Activated CD4-positive, alpha-beta T cell treated with anti-CD3 and anti-CD28 coated beads for 36 hours (primary cell): ENCODE measurements around the gene GABRR3. TPM values are rescaled to one million over a fixed set of nuclear protein-coding genes. Genes with fewer than 3 reads are reported as not detected.

ENCODE experiments used
- ATAC-seq: fragments of 200-7000 bp; cut with Tn5 transposase; one replicate; pipeline ENCODE4 v1.10.0; 2021; ENCODE audit warnings: mild to moderate bottlenecking, moderate library complexity
- CTCF ChIA-PET: fragments of 350-600 bp; sonication (Branson Sonifier 250); formaldehyde crosslinking; loops from one replicate; lab custom pipeline; 2021; ENCODE audit warnings: antibody characterized with exemption; lab: Charles Lee
- POLR2A ChIA-PET: fragments of 350-600 bp; sonication (Branson Sonifier 250); formaldehyde crosslinking; loops from one replicate; lab custom pipeline; 2021; ENCODE audit warnings: antibody characterized with exemption, inconsistent platforms; lab: Charles Lee
- DNase-seq: peaks from one replicate; pipeline ENCODE4 v3.0.0-alpha.2; 2020
- H3K27ac Mint-ChIP-seq: one replicate; pipeline ENCODE4 v1.8.0; 2021; ENCODE audit warnings: mixed read lengths
- H3K27me3 Mint-ChIP-seq: one replicate; pipeline ENCODE4 v1.8.0; 2021; ENCODE audit warnings: mixed read lengths
- H3K36me3 Mint-ChIP-seq: one replicate; pipeline ENCODE4 v1.8.0; 2021; ENCODE audit warnings: low read depth, mixed read lengths
- H3K4me1 Mint-ChIP-seq: one replicate; pipeline ENCODE4 v1.8.0; 2021; ENCODE audit warnings: mixed read lengths
- H3K4me3 Mint-ChIP-seq: one replicate; pipeline ENCODE4 v1.8.0; 2021; ENCODE audit warnings: mild to moderate bottlenecking, moderate library complexity, mixed read lengths
- H3K9me3 Mint-ChIP-seq: one replicate; pipeline ENCODE4 v1.8.0; 2021; ENCODE audit warnings: low read depth, mixed read lengths
- intact Hi-C, 2 experiments: fragments of 100-400 bp; cut with DNase I in 1 of 2; cut with micrococcal nuclease in 1 of 2; formaldehyde crosslinking; loops; one replicate each; pipeline versions ENCODE4 v1.14.2 to v1.15.1; 2022 to 2024; cut with DNase I, micrococcal nuclease
- total RNA-seq, 2 experiments: library from RNA; stranded (reverse); gene quantifications; one replicate each; pipeline ENCODE4 v1.2.3, GENCODE V29; 2021

GABRR3 gene
- total RNA-seq, 2 experiments from 2014 or later, result not detected

- Mint-ChIP-seq H3K9me3 (no peaks in the 10 kb centered on the region), H3K27me3 (no peaks in the 10 kb centered on the region), H3K4me1 (peaks cover 48% of the 10 kb centered on the region), H3K4me3 (peak overlapping the region; percentile 83), H3K27ac (peak overlapping the region; percentile 90), H3K36me3 (peaks cover 20% of the 10 kb centered on the region)
- POLR2A ChIA-PET, result interaction anchor here (0.6 kb wide), 1 partner anchor 32 kb away, joined by 3 read pairs; no protein-coding TSS in a partner anchor
- CTCF ChIA-PET, result interaction anchor here (0.8 to 2.5 kb wide), 4 partner anchors 13 to 69 kb away, joined by 3 to 15 read pairs (median 4); no protein-coding TSS in a partner anchor
- DNase-seq (no peak), ATAC-seq (no peak)
- intact Hi-C loops, result loop anchor here in 1 of 2 experiments (2.0 kb wide), 1 partner anchor 148 kb away; the partner anchor contains the start of gene CRYBG3
Measured at GRCh38 chr3:97970956-97971620, 64.0 kb downstream of the GABRR3 start.

GRCh38 chr3:97970156-97970555, 65.0 kb downstream of the GABRR3 start:
- Mint-ChIP-seq H3K27ac (peak overlapping the region; percentile 12), H3K36me3 (peaks cover 27% of the 10 kb centered on the region), H3K9me3 (no peaks in the 10 kb centered on the region), H3K27me3 (no peaks in the 10 kb centered on the region), H3K4me3 (peak overlapping the region; percentile 83), H3K4me1 (peaks cover 51% of the 10 kb centered on the region)
- ATAC-seq (no peak), DNase-seq (no peak)
- ChIA-PET POLR2A (no interaction called here), CTCF (interaction anchor here (0.7 to 2.5 kb wide), 3 partner anchors 9 to 183 kb away, joined by 3 to 15 read pairs (median 3); no protein-coding TSS in a partner anchor)
- intact Hi-C loops, result loop anchor here in 1 of 2 experiments (2.0 kb wide), 1 partner anchor 147 kb away; the partner anchor contains the start of gene CRYBG3

DNA sequence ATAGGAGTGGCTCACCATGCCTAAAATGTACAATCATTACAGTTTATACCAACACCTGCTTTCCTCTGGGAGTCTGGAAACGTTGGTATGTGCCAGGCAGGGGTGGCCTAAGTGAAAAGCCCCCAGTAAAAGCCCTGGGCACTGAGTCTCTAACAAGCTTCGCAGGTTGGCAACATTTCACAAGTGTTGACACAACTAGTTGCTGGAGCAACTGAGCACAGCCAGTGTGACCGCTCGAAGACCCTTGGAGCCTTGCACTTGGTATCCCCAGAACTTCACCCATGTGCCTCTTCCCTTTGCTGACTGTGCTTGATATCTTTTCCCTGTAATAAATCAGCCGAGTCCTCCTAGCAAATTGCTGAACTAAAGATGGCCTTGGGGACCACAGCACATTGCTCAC, 65.6 kb downstream of the GABRR3 start:
- Mint-ChIP-seq H3K36me3 (peaks cover 31% of the 10 kb centered on the region), H3K27me3 (no peaks in the 10 kb centered on the region), H3K4me3 (peak overlapping the region; percentile 11), H3K4me1 (peaks cover 55% of the 10 kb centered on the region), H3K27ac (no peak overlapping the region), H3K9me3 (no peaks in the 10 kb centered on the region)
- intact Hi-C loops, result no loop called here
- DNase-seq (no peak), ATAC-seq (no peak)
- ChIA-PET POLR2A (no interaction called here), CTCF (interaction anchor here (0.5 to 2.3 kb wide), 5 partner anchors 8 to 217 kb away, joined by 3 to 15 read pairs (median 3); no protein-coding TSS in a partner anchor)

- Mint-ChIP-seq H3K27ac (no peak overlapping the region), H3K4me3 (no peak overlapping the region)
- POLR2A ChIA-PET, result no interaction called here
Measured at GRCh38 chr3:97968376-97968775, 66.7 kb downstream of the GABRR3 start.

DNA sequence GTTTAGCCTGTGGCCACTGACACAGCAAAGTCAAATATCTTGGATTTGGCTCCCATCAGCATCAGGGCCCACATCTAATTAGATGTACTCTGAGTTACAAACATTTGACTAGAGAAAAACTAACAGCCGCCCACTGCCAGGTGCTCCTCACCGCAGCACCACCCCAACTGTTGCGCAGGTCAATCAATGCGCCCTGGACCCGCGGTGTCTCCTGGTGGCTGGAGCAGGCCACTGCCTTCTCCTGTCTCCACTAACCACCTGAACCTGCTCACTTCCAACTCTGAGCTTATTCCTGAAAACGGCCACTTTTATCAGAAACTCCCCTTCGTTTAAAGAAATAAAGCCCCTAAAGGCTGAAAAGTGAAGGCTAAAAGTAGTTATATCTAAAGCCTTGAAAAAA, 67.1 kb downstream of the GABRR3 start:
- Mint-ChIP-seq H3K36me3 (peaks cover 38% of the 10 kb centered on the region), H3K27me3 (no peaks in the 10 kb centered on the region), H3K9me3 (no peaks in the 10 kb centered on the region), H3K4me3 (no peak overlapping the region), H3K4me1 (peaks cover 63% of the 10 kb centered on the region), H3K27ac (no peak overlapping the region)
- ChIA-PET POLR2A (no interaction called here), CTCF (interaction anchor here (0.6 to 2.3 kb wide), 9 partner anchors 15 to 147 kb away, joined by 3 to 15 read pairs (median 3); no protein-coding TSS in a partner anchor)
- DNase-seq, result no peak
- ATAC-seq, result no peak
- intact Hi-C loops, result no loop called here

More at GRCh38 chr3:97968376-97968775, 66.7 kb downstream of the GABRR3 start:
- Mint-ChIP-seq H3K36me3 (peaks cover 38% of the 10 kb centered on the region), H3K4me1 (peaks cover 64% of the 10 kb centered on the region), H3K27me3 (no peaks in the 10 kb centered on the region), H3K9me3 (no peaks in the 10 kb centered on the region)
- peak; percentile 24 for DNase-seq
- CTCF ChIA-PET, result interaction anchor here (0.8 to 2.3 kb wide), 7 partner anchors 16 to 148 kb away, joined by 3 to 15 read pairs (median 3); no protein-coding TSS in a partner anchor
- ATAC-seq, result no peak
- intact Hi-C loops, result no loop called here

GRCh38 chr3:97960993-97961766, 73.9 kb downstream of the GABRR3 start:
- ATAC-seq (no peak), DNase-seq (no peak)
- Mint-ChIP-seq H3K4me3 (no peak overlapping the region), H3K9me3 (no peaks in the 10 kb centered on the region), H3K27ac (no peak overlapping the region), H3K27me3 (no peaks in the 10 kb centered on the region), H3K36me3 (peaks cover 55% of the 10 kb centered on the region), H3K4me1 (peaks cover 25% of the 10 kb centered on the region)
- ChIA-PET POLR2A (no interaction called here), CTCF (interaction anchor here (0.6 to 1.2 kb wide), 3 partner anchors 9 to 62 kb away, joined by 3 read pairs; no protein-coding TSS in a partner anchor)
- intact Hi-C loops, result no loop called here

DNA sequence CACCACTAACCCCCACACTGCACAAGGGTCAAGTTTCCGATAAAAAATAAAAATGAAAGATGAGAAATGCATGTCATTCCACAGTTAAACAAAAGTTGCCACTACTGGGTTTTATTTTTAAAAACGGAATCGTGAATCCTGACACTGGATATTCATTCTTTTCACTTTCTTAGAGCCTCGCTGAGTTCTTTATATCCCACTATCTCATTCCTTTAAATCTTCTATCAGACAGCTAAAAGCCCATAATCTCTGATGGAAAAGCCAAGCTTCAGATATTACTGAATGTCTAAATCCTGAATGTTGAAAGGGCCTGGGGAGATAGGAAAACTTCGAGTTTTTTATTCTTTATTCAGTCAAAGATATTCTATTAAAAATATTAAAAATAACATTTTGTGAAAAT, 74.6 kb downstream of the GABRR3 start:
- CTCF ChIA-PET, result interaction anchor here (1.1 kb wide), 1 partner anchor 62 kb away, joined by 3 read pairs; no protein-coding TSS in a partner anchor
- POLR2A ChIA-PET, result no interaction called here
- Mint-ChIP-seq H3K4me3 (no peak overlapping the region), H3K9me3 (no peaks in the 10 kb centered on the region), H3K4me1 (peaks cover 22% of the 10 kb centered on the region), H3K27me3 (no peaks in the 10 kb centered on the region), H3K36me3 (peaks cover 52% of the 10 kb centered on the region), H3K27ac (no peak overlapping the region)
- DNase-seq (no peak), ATAC-seq (no peak)
- intact Hi-C loops, result no loop called here

DNA sequence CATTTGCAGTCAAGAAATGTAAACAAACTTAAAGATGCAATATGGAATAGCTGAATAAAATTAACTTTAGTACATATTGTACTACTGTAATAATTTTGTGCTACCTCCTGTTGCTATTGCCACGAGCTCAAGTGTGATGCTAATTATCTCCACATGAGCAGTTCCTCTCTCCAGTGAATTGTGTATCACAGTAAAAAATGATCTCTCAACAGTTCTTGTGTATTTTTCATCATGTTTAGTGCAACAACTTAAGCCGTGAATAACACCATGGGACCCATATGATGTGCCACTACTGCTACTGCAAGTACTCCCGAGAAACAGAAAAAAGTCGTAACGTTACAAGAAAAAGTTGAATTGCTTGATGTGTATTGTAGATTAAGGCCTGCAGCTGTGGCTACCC, 75.2 kb downstream of the GABRR3 start:
- no peak for ATAC-seq
- no peak for DNase-seq
- Mint-ChIP-seq H3K27me3 (no peaks in the 10 kb centered on the region), H3K27ac (no peak overlapping the region), H3K9me3 (no peaks in the 10 kb centered on the region), H3K4me3 (no peak overlapping the region), H3K4me1 (peaks cover 21% of the 10 kb centered on the region), H3K36me3 (peaks cover 49% of the 10 kb centered on the region)
- intact Hi-C loops, result no loop called here
- ChIA-PET CTCF (no interaction called here), POLR2A (no interaction called here)

- DNase-seq (no peak), ATAC-seq (no peak)
- ChIA-PET POLR2A (no interaction called here), CTCF (no interaction called here)
- H3K4me1 Mint-ChIP-seq, result peaks cover 13% of the 10 kb centered on the region
- H3K27ac Mint-ChIP-seq, result no peak overlapping the region
- intact Hi-C loops, result no loop called here
- H3K9me3 Mint-ChIP-seq, result no peaks in the 10 kb centered on the region
- H3K36me3 Mint-ChIP-seq, result peaks cover 49% of the 10 kb centered on the region
- H3K4me3 Mint-ChIP-seq, result no peak overlapping the region
- no peaks in the 10 kb centered on the region for H3K27me3 Mint-ChIP-seq
Measured at GRCh38 chr3:97958796-97959195, 76.3 kb downstream of the GABRR3 start.

GRCh38 chr3:97958396-97958795, 76.7 kb downstream of the GABRR3 start:
- H3K4me3 Mint-ChIP-seq, result no peak overlapping the region
- ChIA-PET CTCF (no interaction called here), POLR2A (no interaction called here)
- ATAC-seq (no peak), DNase-seq (no peak)
- no peaks in the 10 kb centered on the region for H3K27me3 Mint-ChIP-seq
- no peak overlapping the region for H3K27ac Mint-ChIP-seq
- no peaks in the 10 kb centered on the region for H3K9me3 Mint-ChIP-seq
- intact Hi-C loops, result no loop called here
- H3K36me3 Mint-ChIP-seq, result peaks cover 49% of the 10 kb centered on the region
- H3K4me1 Mint-ChIP-seq, result peaks cover 9% of the 10 kb centered on the region

DNA sequence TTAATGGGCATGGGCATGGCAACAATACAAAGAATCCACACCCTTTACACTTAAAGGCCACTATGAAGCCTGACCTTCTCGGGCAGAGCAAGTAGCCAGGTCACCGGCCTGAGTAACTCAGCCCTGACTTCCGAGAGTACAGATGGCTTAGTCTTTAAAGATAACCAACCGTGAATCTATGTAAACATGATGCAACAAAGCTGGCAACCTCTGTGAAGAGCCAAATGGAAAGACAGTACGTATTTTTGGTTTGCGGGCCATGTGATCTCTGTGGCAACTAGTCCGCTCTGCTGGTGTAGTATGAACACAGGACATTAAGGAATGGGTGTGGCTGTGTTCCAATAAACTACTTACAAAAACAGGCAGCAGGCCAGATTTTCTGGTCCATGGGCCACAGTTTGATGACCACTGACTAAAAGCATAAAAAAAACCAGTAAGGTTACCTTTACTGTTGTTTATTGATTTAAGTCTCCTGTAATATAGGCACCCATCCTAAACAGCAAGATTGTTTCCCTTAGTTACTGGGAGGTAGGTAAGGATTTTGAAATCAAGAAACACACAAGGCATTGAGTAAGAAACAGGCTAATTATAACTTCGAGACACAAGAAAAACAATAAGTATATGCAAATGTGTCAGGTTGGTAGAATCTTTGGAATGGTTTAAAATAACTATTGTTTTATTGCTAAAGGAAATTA, 77.4 kb downstream of the GABRR3 start:
- Mint-ChIP-seq H3K4me3 (no peak overlapping the region), H3K36me3 (peaks cover 54% of the 10 kb centered on the region), H3K27me3 (no peaks in the 10 kb centered on the region), H3K9me3 (no peaks in the 10 kb centered on the region), H3K4me1 (peaks cover 9% of the 10 kb centered on the region), H3K27ac (no peak overlapping the region)
- ChIA-PET POLR2A (no interaction called here), CTCF (no interaction called here)
- intact Hi-C loops, result no loop called here
- DNase-seq (no peak), ATAC-seq (no peak)
